Stimulated activated effector memory CD8-positive, alpha-beta T cell treated with anti-CD3 and anti-CD28 coated beads, Interleukin-12 subunit alpha, Interleukin-12 subunit beta, amount 100 ng/mL, for 72 hours (primary cell): ENCODE data around the gene COCH.
A peak's percentile ranks its signal among the peaks of the same experiment; 100 is the strongest.

ENCODE experiments used
- ATAC-seq: fragments of 150-1000 bp; cut with Tn5 transposase; 2 replicates; pipeline ENCODE4 v1.10.0; 2021
- DNase-seq, 2 donors: peaks; one replicate each; pipeline ENCODE4 v3.0.0; 2021 to 2022; ENCODE audit warnings: low spot score in 2 of 2
- H3K27ac Mint-ChIP-seq: one replicate; pipeline ENCODE4 v1.8.0; 2022; ENCODE audit warnings: mild to moderate bottlenecking, mixed read lengths
- H3K36me3 Mint-ChIP-seq: one replicate; pipeline ENCODE4 v1.8.0; 2022; ENCODE audit warnings: mild to moderate bottlenecking, mixed read lengths
- H3K4me1 Mint-ChIP-seq: one replicate; pipeline ENCODE4 v1.8.0; 2022; ENCODE audit warnings: mixed read lengths
- H3K4me3 Mint-ChIP-seq: one replicate; pipeline ENCODE4 v1.8.0; 2022; ENCODE audit warnings: mild to moderate bottlenecking, mixed read lengths
- H3K9me3 Mint-ChIP-seq: one replicate; pipeline ENCODE4 v1.8.0; 2022; ENCODE audit warnings: mixed read lengths

Gene COCH

GRCh38 chr14:30868736-30869135 lies 5.6 kb upstream of the COCH start:
- Mint-ChIP-seq H3K4me3 (no peak overlapping the region), H3K36me3 (no peaks in the 10 kb centered on the region), H3K27ac (no peak overlapping the region), H3K4me1 (no peaks in the 10 kb centered on the region), H3K9me3 (no peaks in the 10 kb centered on the region)
- DNase-seq (no peak), ATAC-seq (no peak)

- Mint-ChIP-seq H3K27ac (no peak overlapping the region), H3K4me1 (no peaks in the 10 kb centered on the region), H3K4me3 (no peak overlapping the region), H3K9me3 (no peaks in the 10 kb centered on the region), H3K36me3 (no peaks in the 10 kb centered on the region)
- ATAC-seq = no peak
- no peak for DNase-seq
Observed at GRCh38 chr14:30869551-30870155, 4.7 kb upstream of the COCH start.

GRCh38 chr14:30872602-30873001 lies 1.8 kb upstream of the COCH start:
- Mint-ChIP-seq H3K36me3 (no peaks in the 10 kb centered on the region), H3K9me3 (no peaks in the 10 kb centered on the region), H3K4me3 (no peak overlapping the region), H3K27ac (no peak overlapping the region), H3K4me1 (no peaks in the 10 kb centered on the region)
- no peak for ATAC-seq
- DNase-seq = no peak

GRCh38 chr14:30873308-30874119 lies 845 bp upstream of the COCH start:
- peak overlapping the region; percentile 69 for H3K4me3 Mint-ChIP-seq
- H3K27ac Mint-ChIP-seq = no peak overlapping the region
- no peaks in the 10 kb centered on the region for H3K4me1 Mint-ChIP-seq
- DNase-seq (no peak), ATAC-seq (no peak)
- no peaks in the 10 kb centered on the region for H3K9me3 Mint-ChIP-seq
- no peaks in the 10 kb centered on the region for H3K36me3 Mint-ChIP-seq

- no peaks in the 10 kb centered on the region for H3K36me3 Mint-ChIP-seq
- H3K4me1 Mint-ChIP-seq = no peaks in the 10 kb centered on the region
- H3K4me3 Mint-ChIP-seq = peak overlapping the region; percentile 69
- ATAC-seq (peak; percentile 46), DNase-seq (peak; percentile 8 to 56)
- H3K9me3 Mint-ChIP-seq = no peaks in the 10 kb centered on the region
- H3K27ac Mint-ChIP-seq = no peak overlapping the region
Observed at GRCh38 chr14:30874999-30875787, 834 bp downstream of the COCH start.

GRCh38 chr14:30875788-30876053 lies 1.4 kb downstream of the COCH start:
- ATAC-seq = no peak
- Mint-ChIP-seq H3K27ac (no peak overlapping the region), H3K4me1 (no peaks in the 10 kb centered on the region), H3K36me3 (no peaks in the 10 kb centered on the region), H3K9me3 (no peaks in the 10 kb centered on the region), H3K4me3 (peak overlapping the region; percentile 69)
- no peak for DNase-seq

- no peak overlapping the region for H3K4me3 Mint-ChIP-seq
- no peaks in the 10 kb centered on the region for H3K36me3 Mint-ChIP-seq
- DNase-seq (no peak), ATAC-seq (no peak)
- H3K9me3 Mint-ChIP-seq = no peaks in the 10 kb centered on the region
- H3K4me1 Mint-ChIP-seq = no peaks in the 10 kb centered on the region
- no peak overlapping the region for H3K27ac Mint-ChIP-seq
Observed at GRCh38 chr14:30876692-30877091, 2.3 kb downstream of the COCH start.

- Mint-ChIP-seq H3K9me3 (no peaks in the 10 kb centered on the region), H3K4me1 (no peaks in the 10 kb centered on the region), H3K27ac (no peak overlapping the region), H3K36me3 (no peaks in the 10 kb centered on the region), H3K4me3 (no peak overlapping the region)
- ATAC-seq (no peak), DNase-seq (no peak)
Observed at GRCh38 chr14:30882431-30882830, 8.1 kb downstream of the COCH start.

GRCh38 chr14:30883508-30884294 lies 9.3 kb downstream of the COCH start:
- H3K4me3 Mint-ChIP-seq = no peak overlapping the region
- H3K4me1 Mint-ChIP-seq = no peaks in the 10 kb centered on the region
- no peaks in the 10 kb centered on the region for H3K36me3 Mint-ChIP-seq
- ATAC-seq = no peak
- no peaks in the 10 kb centered on the region for H3K9me3 Mint-ChIP-seq
- DNase-seq = no peak
- no peak overlapping the region for H3K27ac Mint-ChIP-seq

GRCh38 chr14:30884901-30885300 lies 10.5 kb downstream of the COCH start:
- Mint-ChIP-seq H3K4me3 (no peak overlapping the region), H3K9me3 (no peaks in the 10 kb centered on the region), H3K27ac (no peak overlapping the region), H3K4me1 (no peaks in the 10 kb centered on the region), H3K36me3 (no peaks in the 10 kb centered on the region)
- DNase-seq = no peak
- no peak for ATAC-seq

GRCh38 chr14:30885840-30886740 lies 11.7 kb downstream of the COCH start:
- no peak for ATAC-seq
- no peak for DNase-seq
- Mint-ChIP-seq H3K9me3 (no peaks in the 10 kb centered on the region), H3K36me3 (no peaks in the 10 kb centered on the region), H3K4me1 (no peaks in the 10 kb centered on the region), H3K27ac (no peak overlapping the region), H3K4me3 (no peak overlapping the region)

GRCh38 chr14:30888480-30889243 lies 14.3 kb downstream of the COCH start:
- Mint-ChIP-seq H3K4me3 (no peak overlapping the region), H3K4me1 (no peaks in the 10 kb centered on the region), H3K36me3 (peaks cover under 1% of the 10 kb centered on the region), H3K27ac (no peak overlapping the region), H3K9me3 (no peaks in the 10 kb centered on the region)
- ATAC-seq = no peak
- DNase-seq = no peak

GRCh38 chr14:30889244-30889594 lies 14.9 kb downstream of the COCH start:
- peaks cover 6% of the 10 kb centered on the region for H3K36me3 Mint-ChIP-seq
- H3K4me3 Mint-ChIP-seq = no peak overlapping the region
- no peak overlapping the region for H3K27ac Mint-ChIP-seq
- no peaks in the 10 kb centered on the region for H3K9me3 Mint-ChIP-seq
- H3K4me1 Mint-ChIP-seq = no peaks in the 10 kb centered on the region
- ATAC-seq (no peak), DNase-seq (no peak)

GRCh38 chr14:30893819-30894218 lies 19.5 kb downstream of the COCH start:
- Mint-ChIP-seq H3K36me3 (peaks cover 43% of the 10 kb centered on the region), H3K27ac (no peak overlapping the region), H3K9me3 (no peaks in the 10 kb centered on the region), H3K4me1 (peaks cover 4% of the 10 kb centered on the region), H3K4me3 (no peak overlapping the region)
- ATAC-seq = no peak
- DNase-seq = no peak
